Right lobe of liver (tissue), 4 donors: ENCODE measurements around the gene GALNT14.

Experiments used
- CTCF ChIP-seq, 4 donors: fragments of 200-600 bp in 3 of 4; fragments of 450-650 bp in 1 of 4; IDR thresholded peaks; one replicate each; pipeline versions ENCODE4 v1.5.1 to v1.8.0; 2016 to 2022; ENCODE audit warnings: antibody characterized with exemption in 4 of 4, mild to moderate bottlenecking in 2 of 4
- POLR2A ChIP-seq: fragments of 450-650 bp; IDR thresholded peaks from one replicate; pipeline ENCODE4 v1.6.1; 2017; ENCODE audit warnings: antibody characterized with exemption, mild to moderate bottlenecking
- donor health status: DM: no; HTN: no; CAD: no.
- donor health status: DM: no; HTN: no; CAD: no.
- donor health status: DM: no; HTN: yes; CAD: no.

GRCh38 chr2:31110998-31111397 lies 27.2 kb downstream of the GALNT14 start:
- TF ChIP-seq CTCF (IDR thresholded peaks at IDR 0.05) (no peak), POLR2A (no peak)
